Endothelial cell of umbilical vein (primary cell): Measurements from ENCODE around the gene RTN4RL1. TPM values are rescaled to one million over a fixed set of nuclear protein-coding genes. Genes with fewer than 3 reads are reported as not detected.

ENCODE experiments used
- BruUV-seq: library from RNA; stranded (reverse); fragments of 400-500 nt; replicated peaks from 2 replicates; lab custom pipeline; 2021; lab: Mats Ljungman, UMichigan
- CTCF ChIA-PET: fragments of 300-600, 350-600 bp; sonication (Branson Sonifier 250); formaldehyde crosslinking; loops from one replicate; lab custom pipeline; 2021; ENCODE audit warnings: antibody characterized with exemption, inconsistent platforms; lab: Charles Lee
- POLR2A ChIA-PET: fragments of 300-600, 350-600 bp; sonication (Branson Sonifier 250); formaldehyde crosslinking; loops from one replicate; lab custom pipeline; 2021; ENCODE audit warnings: antibody characterized with exemption, inconsistent platforms; lab: Charles Lee
- DNase-seq: peaks from one replicate; pipeline ENCODE4 v3.0.0-alpha.2; 2011; ENCODE audit warnings: low read depth, low spot score
- FAIRE-seq: peaks from 2 replicates; lab custom pipeline; 2011; peaks lifted over from hg19 to GRCh38; lab: Jason Lieb, UNC
- H2AFZ ChIP-seq: 2 replicates; pipeline ENCODE4 v1.6.0; 2012; ENCODE audit warnings: low read depth, low read length, control low read depth, inconsistent platforms
- H3K27ac ChIP-seq: 2 replicates; pipeline ENCODE4 v1.5.1; 2011; ENCODE audit warnings: low read depth, mild to moderate bottlenecking, control low read depth, low read length, moderate library complexity; ENCODE audit not compliant: insufficient read depth
- H3K27me3 ChIP-seq, 2 experiments: 2 replicates each; pipeline versions ENCODE4 v1.6.0 to v1.6.1; 2011; ENCODE audit warnings: low read length in 2 of 2, mixed read lengths in 1 of 2; ENCODE audit not compliant: control insufficient read depth in 2 of 2, insufficient read depth in 2 of 2
- H3K36me3 ChIP-seq, 2 experiments: 2 replicates in 1 of 2; 3 replicates in 1 of 2; pipeline ENCODE4 v1.5.1; 2011; ENCODE audit warnings: low read length in 2 of 2, mild to moderate bottlenecking in 1 of 2, moderate library complexity in 1 of 2; ENCODE audit not compliant: control insufficient read depth in 2 of 2, insufficient read depth in 2 of 2; ENCODE audit errors: extremely low read depth in 1 of 2
- H3K4me1 ChIP-seq: 3 replicates; pipeline ENCODE4 v1.5.1; 2011; ENCODE audit warnings: mild to moderate bottlenecking, low read length; ENCODE audit not compliant: control insufficient read depth, insufficient read depth; ENCODE audit errors: extremely low read depth
- H3K4me2 ChIP-seq: 2 replicates; pipeline ENCODE4 v1.6.1; 2011; ENCODE audit warnings: low read length, control low read depth, mixed read lengths; ENCODE audit not compliant: insufficient read depth
- H3K4me3 ChIP-seq, 3 experiments: fragments of 200-600 bp in 1 of 3; sonication (generic), shearing (Covaris generic) in 1 of 3; replicated peaks in 1 of 3; 2 replicates each; pipeline ENCODE4 v1.5.1; 2011 to 2016; ENCODE audit warnings: control low read depth in 3 of 3, low read length in 3 of 3, mild to moderate bottlenecking in 2 of 3, inconsistent platforms in 1 of 3, low read depth in 1 of 3, moderate library complexity in 1 of 3; ENCODE audit not compliant: insufficient read depth in 1 of 3
- H3K79me2 ChIP-seq: 2 replicates; pipeline ENCODE4 v1.6.0; 2012; ENCODE audit warnings: low read length, inconsistent platforms; ENCODE audit not compliant: control insufficient read depth, insufficient read depth
- H3K9ac ChIP-seq: replicated peaks from 2 replicates; pipeline ENCODE3; 2011; ENCODE audit warnings: low read length, control low read depth; ENCODE audit not compliant: insufficient read depth; ENCODE audit errors: extremely low read depth
- H3K9me1 ChIP-seq: replicated peaks from 3 replicates; pipeline ENCODE4 v1.6.0; 2011; ENCODE audit warnings: mild to moderate bottlenecking, low read length; ENCODE audit not compliant: control insufficient read depth, insufficient read depth; ENCODE audit errors: extremely low read depth
- H3K9me3 ChIP-seq: replicated peaks from 2 replicates; pipeline ENCODE4 v1.5.1; 2012; ENCODE audit warnings: low read length, inconsistent platforms; ENCODE audit not compliant: control insufficient read depth, insufficient read depth
- H4K20me1 ChIP-seq: replicated peaks from 2 replicates; pipeline ENCODE3; 2011; ENCODE audit warnings: mild to moderate bottlenecking, low read length; ENCODE audit not compliant: control insufficient read depth, insufficient read depth; ENCODE audit errors: extremely low read depth
- FOS ChIP-seq: IDR thresholded peaks from 2 replicates; pipeline ENCODE4 v1.6.1; 2011; ENCODE audit warnings: mild to moderate bottlenecking, low read length, moderate library complexity, borderline replicate concordance; ENCODE audit not compliant: insufficient read depth
- JUN ChIP-seq: IDR thresholded peaks from 2 replicates; pipeline ENCODE4 v1.6.1; 2011; ENCODE audit warnings: borderline replicate concordance, low read depth; ENCODE audit not compliant: insufficient read length, insufficient read depth
- MYC ChIP-seq: IDR thresholded peaks from one replicate; pipeline ENCODE4 v1.6.1; 2011; ENCODE audit warnings: mild to moderate bottlenecking, low read depth, low read length
- POLR2A ChIP-seq: IDR thresholded peaks from 2 replicates; pipeline ENCODE4 v1.6.1; 2012; ENCODE audit warnings: low read depth, mild to moderate bottlenecking, control low read depth, low read length
- POLR2AphosphoS5 ChIP-seq: IDR thresholded peaks from 2 replicates; pipeline ENCODE4 v1.6.1; 2012; ENCODE audit warnings: low read depth, mild to moderate bottlenecking, control low read depth, low read length, moderate library complexity; ENCODE audit not compliant: insufficient read depth
- dilution Hi-C: fragments of 300-500 bp; cut with MboI; formaldehyde crosslinking; loops from one replicate; pipeline ENCODE4 v1.15.0; 2019; ENCODE audit warnings: low sequenced_read_pairs; ENCODE audit not compliant: extremely low pct_ligation_motif_present
- intact Hi-C: fragments of 100-400 bp; cut with micrococcal nuclease; formaldehyde crosslinking; loops from one replicate; pipeline ENCODE4 v1.10.0; 2022
- polyA plus RNA-seq, 4 experiments: library from polyadenylated mRNA; depleted of rRNA in 3 of 4; stranded (reverse) in 3 of 4; unstranded in 1 of 4; fragments of >200 nt; gene quantifications; 2 replicates each; pipeline versions ENCODE4 v1.2.1 to v1.2.3, GENCODE V29; 2011 to 2012; ENCODE audit warnings: missing spikeins in 1 of 4
- total RNA-seq: library from RNA; stranded (reverse); gene quantifications from 2 replicates; pipeline ENCODE4 v1.2.3, GENCODE V29; 2021
- TF ChIP-seq, protein P1 (sequence below): IDR thresholded peaks from 2 replicates; pipeline ENCODE4 v1.6.1; 2011; ENCODE audit not compliant: insufficient read depth, insufficient read length
- TF ChIP-seq, protein P2 (sequence below), 2 donors: IDR thresholded peaks; 1 replicate in 1 of 2; 2 replicates in 1 of 2; pipeline ENCODE4 v1.5.1; 2011; ENCODE audit warnings: low read length in 2 of 2, mild to moderate bottlenecking in 2 of 2, moderate library complexity in 2 of 2, control low read depth in 1 of 2, inconsistent platforms in 1 of 2, low read depth in 1 of 2; ENCODE audit not compliant: insufficient read depth in 1 of 2; ENCODE audit errors: extremely low read depth in 1 of 2

The RTN4RL1 gene
- total and polyA plus RNA-seq, 2 donors (not counting 3 experiments of a cell fraction or from before 2014, with no cell fraction given) = 0.04 TPM; not detected in 1

DNA sequence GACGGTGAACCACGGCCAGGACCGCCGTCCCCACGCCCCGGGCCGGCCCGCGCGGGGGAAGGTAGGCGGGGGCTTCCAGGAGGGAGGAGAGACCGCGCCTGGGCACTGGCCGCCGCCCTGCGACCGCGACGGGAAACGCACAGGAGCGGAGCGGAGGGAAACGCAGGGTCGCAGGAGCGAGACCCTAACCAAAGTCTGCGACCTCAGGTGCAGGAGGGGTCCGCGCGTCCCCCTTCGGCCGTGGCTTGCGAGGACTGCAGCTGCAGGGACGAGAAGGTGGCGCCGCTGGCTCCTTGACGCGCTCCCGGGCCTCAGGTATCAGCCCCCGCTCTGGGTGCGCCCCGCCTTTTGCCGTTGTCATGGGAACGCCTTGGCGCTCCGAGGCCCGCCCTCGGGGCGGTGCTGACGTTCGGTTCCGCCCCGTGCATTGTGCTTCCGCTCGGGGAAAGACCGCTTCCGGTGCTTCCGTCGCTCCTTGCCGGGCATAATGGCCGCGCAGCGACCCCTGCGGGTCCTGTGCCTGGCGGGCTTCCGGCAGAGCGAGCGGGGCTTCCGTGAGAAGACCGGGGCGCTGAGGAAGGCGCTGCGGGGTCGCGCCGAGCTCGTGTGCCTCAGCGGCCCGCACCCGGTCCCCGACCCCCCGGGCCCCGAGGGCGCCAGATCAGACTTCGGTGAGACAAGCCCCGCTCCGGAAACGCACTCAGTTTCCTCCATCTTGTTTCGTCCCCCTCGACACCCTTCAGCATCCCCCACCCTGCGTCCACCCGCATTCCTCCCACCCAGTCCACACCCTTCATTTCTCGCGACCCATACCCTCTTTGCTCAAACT is 16.6 kb upstream of the RTN4RL1 start, which contains the start of gene OVCA2:
OVCA2 (plus strand) TSS at position 462 of the 829 bp plus-strand sequence; CDS start at position 488, 26 bp downstream.
- intact Hi-C loops = loop anchor here (1.0 kb wide), 1 partner anchor 11 kb away; the partner anchor contains the start of gene DPH1

More for the DNA sequence above, 16.6 kb upstream of the RTN4RL1 start, which contains the start of gene OVCA2:
- Histone ChIP-seq H3K4me3 (peak within 1 kb of the TSS; percentile 50 to 90 (median 80)), H3K4me1 (peaks cover 7% of the 10 kb centered on the region), H3K36me3 (peaks cover 5 to 18% of the 10 kb centered on the region in 2 experiments), H3K9ac (peak within 1 kb of the TSS; percentile 92), H3K9me3 (no peaks in the 10 kb centered on the region), H3K4me2 (peak within 1 kb of the TSS; percentile 86), H3K9me1 (no peaks in the 10 kb centered on the region), H4K20me1 (no peaks in the 10 kb centered on the region), H2AFZ (peak within 1 kb of the TSS; percentile 95), H3K79me2 (peaks cover 17% of the 10 kb centered on the region), H3K27ac (peak within 1 kb of the TSS; percentile 80), H3K27me3 (no peaks in the 10 kb centered on the region)
- TF ChIP-seq FOS (no peak), JUN (no peak), MYC (no peak), POLR2A (peak; percentile 87), POLR2AphosphoS5 (peak; percentile 90)
- TF ChIP-seq, protein P1, sequence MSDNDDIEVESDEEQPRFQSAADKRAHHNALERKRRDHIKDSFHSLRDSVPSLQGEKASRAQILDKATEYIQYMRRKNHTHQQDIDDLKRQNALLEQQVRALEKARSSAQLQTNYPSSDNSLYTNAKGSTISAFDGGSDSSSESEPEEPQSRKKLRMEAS = no peak
- TF ChIP-seq, protein P2, sequence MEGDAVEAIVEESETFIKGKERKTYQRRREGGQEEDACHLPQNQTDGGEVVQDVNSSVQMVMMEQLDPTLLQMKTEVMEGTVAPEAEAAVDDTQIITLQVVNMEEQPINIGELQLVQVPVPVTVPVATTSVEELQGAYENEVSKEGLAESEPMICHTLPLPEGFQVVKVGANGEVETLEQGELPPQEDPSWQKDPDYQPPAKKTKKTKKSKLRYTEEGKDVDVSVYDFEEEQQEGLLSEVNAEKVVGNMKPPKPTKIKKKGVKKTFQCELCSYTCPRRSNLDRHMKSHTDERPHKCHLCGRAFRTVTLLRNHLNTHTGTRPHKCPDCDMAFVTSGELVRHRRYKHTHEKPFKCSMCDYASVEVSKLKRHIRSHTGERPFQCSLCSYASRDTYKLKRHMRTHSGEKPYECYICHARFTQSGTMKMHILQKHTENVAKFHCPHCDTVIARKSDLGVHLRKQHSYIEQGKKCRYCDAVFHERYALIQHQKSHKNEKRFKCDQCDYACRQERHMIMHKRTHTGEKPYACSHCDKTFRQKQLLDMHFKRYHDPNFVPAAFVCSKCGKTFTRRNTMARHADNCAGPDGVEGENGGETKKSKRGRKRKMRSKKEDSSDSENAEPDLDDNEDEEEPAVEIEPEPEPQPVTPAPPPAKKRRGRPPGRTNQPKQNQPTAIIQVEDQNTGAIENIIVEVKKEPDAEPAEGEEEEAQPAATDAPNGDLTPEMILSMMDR (IDR thresholded peaks at IDR 0.05; ENCODE audit: extremely low read depth in 1 of 2, insufficient read depth in 1 of 2, low read depth in 1 of 2, low read length in 2 of 2) = peak; percentile 45 to 60
- ChIA-PET POLR2A (no interaction called here), CTCF (interaction anchor here (0.8 to 2.7 kb wide), 5 partner anchors 13 to 203 kb away, joined by 3 to 20 read pairs (median 3); partner anchors contain the start of gene RTN4RL1)
- BruUV-seq = no TSS peak
- dilution Hi-C loops = no loop called here
- FAIRE-seq (peak; percentile 96), DNase-seq (peak; percentile 93)
